BLaER1 treated with 17β-estradiol and CSF1 and Interleukin-3, amounts not matched to agents 10 nM and 100 nM (cell line): ENCODE data around the gene FOXP1.
A peak's percentile ranks its signal among the peaks of the same experiment; 100 is the strongest.

ENCODE experiments used
- H3K27ac ChIP-seq, 11 experiments: shearing (Covaris generic); formaldehyde crosslinking; 2 replicates each; pipeline ENCODE4 v1.8.1; 2022
- H3K27me3 ChIP-seq, 11 experiments: shearing (Covaris generic); formaldehyde crosslinking; 2 replicates each; pipeline ENCODE4 v1.8.1; 2022
- H3K36me3 ChIP-seq, 11 experiments: shearing (Covaris generic); formaldehyde crosslinking; 2 replicates each; pipeline ENCODE4 v1.8.1; 2022
- H3K4me1 ChIP-seq, 10 experiments: shearing (Covaris generic); formaldehyde crosslinking; 2 replicates each; pipeline ENCODE4 v1.8.1; 2022
- H3K4me2 ChIP-seq, 11 experiments: shearing (Covaris generic); formaldehyde crosslinking; 2 replicates each; pipeline ENCODE4 v1.8.1; 2022
- H3K4me3 ChIP-seq, 10 experiments: shearing (Covaris generic); formaldehyde crosslinking; 2 replicates each; pipeline ENCODE4 v1.8.1; 2022
- H3K9ac ChIP-seq, 11 experiments: shearing (Covaris generic); formaldehyde crosslinking; 2 replicates each; pipeline ENCODE4 v1.8.1; 2022
- H3K9me3 ChIP-seq, 11 experiments: shearing (Covaris generic); formaldehyde crosslinking; replicated peaks in 1 of 11; 2 replicates each; pipeline ENCODE4 v1.8.1; 2022
- H4K20me1 ChIP-seq, 11 experiments: shearing (Covaris generic); formaldehyde crosslinking; 2 replicates each; pipeline ENCODE4 v1.8.1; 2022
- Cebpa-rat ChIP-seq, 11 experiments: shearing (Covaris generic); IDR thresholded peaks; 2 replicates each; pipeline ENCODE4 v1.8.1; 2022

Gene FOXP1

DNA sequence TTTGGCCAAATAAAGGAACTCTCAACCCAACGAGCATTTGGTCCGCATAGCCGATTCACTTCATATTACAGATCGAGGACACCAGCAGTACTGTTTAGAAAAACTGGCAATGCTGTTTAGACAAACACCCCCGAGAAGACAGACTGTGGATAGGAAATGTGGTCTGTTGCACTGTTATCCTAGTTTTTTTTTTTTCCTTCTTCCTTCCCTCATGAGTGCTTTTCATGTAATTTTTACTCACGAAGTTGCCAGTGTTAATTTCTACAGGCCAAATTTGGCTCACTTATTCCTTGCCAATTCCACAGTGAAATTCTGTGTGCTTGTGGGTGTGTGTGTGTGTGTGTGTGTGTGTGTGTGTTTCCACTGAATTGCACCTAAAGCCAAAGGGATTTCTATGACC is 165.7 kb downstream of the FOXP1 start:
- H3K9me3 ChIP-seq = no peaks in the 10 kb centered on the region
- peak overlapping the region in 9 of 11 experiments; percentile 3 to 88 (median 66); a peak in 16 of 22 replicates for H3K4me2 ChIP-seq
- peaks cover 21 to 78% (median 67%) of the 10 kb centered on the region in 10 experiments for H3K4me1 ChIP-seq
- no peaks in the 10 kb centered on the region for H4K20me1 ChIP-seq
- H3K27ac ChIP-seq = no peak overlapping the region
- H3K4me3 ChIP-seq = no peak overlapping the region
- H3K36me3 ChIP-seq = no peaks in the 10 kb centered on the region
- peaks cover 0 to 13% (median 0%) of the 10 kb centered on the region in 11 experiments; a peak in 7 of 22 replicates for H3K27me3 ChIP-seq
- no peak overlapping the region for H3K9ac ChIP-seq
- no peak for TF ChIP-seq Cebpa-rat (IDR thresholded peaks at IDR 0.05)

DNA sequence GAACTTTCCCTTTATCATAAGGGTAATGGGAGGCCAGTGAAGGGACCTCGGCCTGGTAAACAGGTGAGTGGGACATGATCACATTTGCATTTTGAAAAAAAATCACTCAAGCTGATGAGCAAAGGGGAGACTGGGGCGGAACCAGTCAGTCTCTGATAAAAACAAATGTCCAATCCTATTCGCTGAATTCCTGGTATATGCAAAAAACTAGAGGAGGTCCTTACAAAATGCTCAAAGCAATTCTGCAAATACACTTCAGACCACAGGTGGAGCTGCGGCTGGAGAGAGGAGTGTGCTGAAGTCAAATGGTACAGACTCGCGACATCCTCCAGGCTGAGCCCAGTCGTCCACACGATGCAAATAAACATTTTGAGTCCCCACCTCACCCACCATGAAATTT is 166.7 kb downstream of the FOXP1 start:
- no peak overlapping the region for H3K27ac ChIP-seq
- peaks cover 15 to 69% (median 58%) of the 10 kb centered on the region in 10 experiments for H3K4me1 ChIP-seq
- H3K36me3 ChIP-seq = no peaks in the 10 kb centered on the region
- H3K27me3 ChIP-seq = peaks cover 0 to 13% (median 0%) of the 10 kb centered on the region in 11 experiments; a peak in 7 of 22 replicates
- peak overlapping the region in 9 of 11 experiments; percentile 3 to 88 (median 66); a peak in 12 of 22 replicates for H3K4me2 ChIP-seq
- no peaks in the 10 kb centered on the region for H3K9me3 ChIP-seq
- no peak overlapping the region for H3K9ac ChIP-seq
- H4K20me1 ChIP-seq = no peaks in the 10 kb centered on the region
- H3K4me3 ChIP-seq = no peak overlapping the region
- TF ChIP-seq Cebpa-rat (IDR thresholded peaks at IDR 0.05) = no peak

DNA sequence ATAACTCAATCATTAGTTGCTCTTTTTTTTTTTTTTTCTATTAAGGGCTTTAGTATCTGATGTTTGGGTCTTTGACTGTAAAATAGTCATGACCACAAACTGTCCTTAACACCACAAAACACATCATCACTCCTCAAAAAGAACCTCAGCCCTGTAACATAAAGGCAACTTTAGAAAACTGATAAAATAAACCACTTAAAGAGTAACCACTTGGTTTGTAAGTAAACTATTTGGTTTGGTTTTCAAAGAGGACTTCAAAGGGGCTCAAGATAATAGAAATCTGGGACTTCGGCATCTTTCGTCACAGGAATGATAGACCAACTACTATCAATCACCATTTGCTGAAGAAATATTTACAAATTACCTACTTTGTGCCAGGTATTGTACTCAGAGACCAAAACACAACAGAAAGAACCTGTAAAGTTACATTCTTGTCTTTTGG is 167.8 kb downstream of the FOXP1 start:
- H3K4me1 ChIP-seq = peaks cover 8 to 57% (median 46%) of the 10 kb centered on the region in 10 experiments; a peak in 18 of 20 replicates
- no peak for TF ChIP-seq Cebpa-rat (IDR thresholded peaks at IDR 0.05)
- H3K4me3 ChIP-seq = no peak overlapping the region
- peak overlapping the region in 9 of 11 experiments; percentile 2 to 88 (median 66); a peak in 17 of 22 replicates for H3K4me2 ChIP-seq
- H3K27ac ChIP-seq = no peak overlapping the region
- H3K36me3 ChIP-seq = no peaks in the 10 kb centered on the region
- H3K9me3 ChIP-seq = no peaks in the 10 kb centered on the region
- H4K20me1 ChIP-seq = no peaks in the 10 kb centered on the region
- no peak overlapping the region; a peak in 1 of 22 replicates for H3K9ac ChIP-seq
- H3K27me3 ChIP-seq = peaks cover 0 to 13% (median 0%) of the 10 kb centered on the region in 11 experiments; a peak in 7 of 22 replicates

DNA sequence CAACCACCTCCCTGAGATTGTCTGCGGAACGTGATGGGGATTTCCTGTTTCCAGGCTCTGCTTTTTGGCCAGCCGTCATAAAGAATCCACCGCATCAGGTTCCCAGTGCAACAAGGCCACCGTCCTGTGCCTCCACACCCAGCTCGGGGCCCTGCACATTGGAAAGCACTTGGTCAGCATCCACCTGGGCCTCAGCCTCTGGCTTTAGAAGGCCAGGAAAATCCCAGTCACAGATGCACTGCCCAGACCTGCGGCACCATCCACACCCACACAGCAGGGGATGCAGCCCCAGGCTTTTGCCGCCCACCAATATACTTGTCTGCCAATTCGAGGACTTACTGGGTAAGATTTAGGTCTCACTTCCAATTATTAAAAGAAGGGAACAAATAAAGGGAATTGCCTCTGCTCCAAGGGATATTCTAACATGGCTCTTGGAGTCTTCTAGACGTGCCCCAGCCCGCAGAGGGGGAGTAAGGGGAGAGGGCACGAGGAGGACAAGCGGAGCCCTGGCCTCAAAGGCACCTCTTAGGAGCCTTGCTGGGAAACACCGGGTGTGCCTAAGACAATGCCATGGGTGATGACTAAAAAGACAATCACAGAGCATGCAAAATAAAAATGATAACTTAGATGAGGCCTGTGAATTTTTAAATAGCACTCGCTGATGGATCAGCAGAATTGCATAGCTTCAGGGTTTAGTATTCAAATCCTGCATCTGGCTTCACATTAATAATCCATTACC is 169.2 kb downstream of the FOXP1 start:
- Histone ChIP-seq H4K20me1 (no peaks in the 10 kb centered on the region), H3K4me2 (peak overlapping the region; percentile 10 to 88 (median 66); a peak in 20 of 22 replicates), H3K27me3 (peaks cover 0 to 13% (median 0%) of the 10 kb centered on the region in 11 experiments; a peak in 7 of 22 replicates), H3K9ac (no peak overlapping the region), H3K4me3 (no peak overlapping the region), H3K9me3 (no peaks in the 10 kb centered on the region), H3K27ac (no peak overlapping the region), H3K4me1 (peaks cover 8 to 59% (median 46%) of the 10 kb centered on the region in 10 experiments; a peak in 18 of 20 replicates), H3K36me3 (no peaks in the 10 kb centered on the region)
- no peak for TF ChIP-seq Cebpa-rat (IDR thresholded peaks at IDR 0.05)

DNA sequence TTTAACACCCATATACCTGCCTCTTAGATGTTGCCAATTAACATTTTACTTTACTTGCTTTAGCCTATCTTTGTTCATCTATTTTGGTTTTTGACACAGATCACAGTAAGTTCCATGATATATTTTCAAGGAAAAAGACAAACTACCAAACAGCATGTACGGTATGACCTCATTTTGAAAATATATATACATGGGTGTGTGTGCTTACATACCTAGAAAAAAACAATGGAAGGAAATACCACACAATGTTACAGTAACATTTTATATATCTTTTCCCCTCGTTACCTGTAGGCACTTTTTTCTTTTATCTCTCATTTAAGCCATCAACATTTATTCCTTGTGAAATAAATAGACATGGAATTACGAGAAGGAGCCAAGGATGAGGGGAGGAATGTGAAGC is 170.0 kb downstream of the FOXP1 start:
- Histone ChIP-seq H3K27me3 (peaks cover 0 to 13% (median 5%) of the 10 kb centered on the region in 11 experiments; a peak in 7 of 22 replicates), H3K27ac (no peak overlapping the region), H4K20me1 (no peaks in the 10 kb centered on the region), H3K36me3 (no peaks in the 10 kb centered on the region), H3K9ac (no peak overlapping the region), H3K4me3 (no peak overlapping the region), H3K9me3 (no peaks in the 10 kb centered on the region), H3K4me1 (peaks cover 8 to 67% (median 46%) of the 10 kb centered on the region in 10 experiments; a peak in 18 of 20 replicates), H3K4me2 (peak overlapping the region; percentile 10 to 88 (median 66); a peak in 21 of 22 replicates)
- no peak for TF ChIP-seq Cebpa-rat (IDR thresholded peaks at IDR 0.05)

DNA sequence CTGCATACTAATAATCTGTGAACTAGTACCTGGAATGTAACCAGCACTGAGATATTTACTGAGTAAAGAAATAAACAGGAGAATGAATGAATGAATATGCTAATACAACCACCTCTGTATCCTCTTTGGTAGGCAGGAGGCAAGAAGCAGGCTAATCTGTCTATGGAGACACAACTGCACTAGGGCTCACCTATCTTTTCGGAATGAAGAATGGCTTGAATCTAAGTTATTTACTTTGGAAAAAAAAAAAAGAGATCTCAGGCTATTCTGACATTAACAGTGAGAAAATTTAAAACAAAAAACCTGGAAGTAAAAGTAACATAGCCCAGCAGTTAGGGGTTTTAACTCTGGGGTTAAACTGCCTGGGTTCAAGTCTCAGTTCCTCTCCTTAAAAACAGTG is 174.2 kb downstream of the FOXP1 start:
- Histone ChIP-seq H3K27me3 (peaks cover 0 to 23% (median 5%) of the 10 kb centered on the region in 11 experiments; a peak in 9 of 22 replicates), H3K9me3 (no peaks in the 10 kb centered on the region)
- no peak for TF ChIP-seq Cebpa-rat (IDR thresholded peaks at IDR 0.05)

DNA sequence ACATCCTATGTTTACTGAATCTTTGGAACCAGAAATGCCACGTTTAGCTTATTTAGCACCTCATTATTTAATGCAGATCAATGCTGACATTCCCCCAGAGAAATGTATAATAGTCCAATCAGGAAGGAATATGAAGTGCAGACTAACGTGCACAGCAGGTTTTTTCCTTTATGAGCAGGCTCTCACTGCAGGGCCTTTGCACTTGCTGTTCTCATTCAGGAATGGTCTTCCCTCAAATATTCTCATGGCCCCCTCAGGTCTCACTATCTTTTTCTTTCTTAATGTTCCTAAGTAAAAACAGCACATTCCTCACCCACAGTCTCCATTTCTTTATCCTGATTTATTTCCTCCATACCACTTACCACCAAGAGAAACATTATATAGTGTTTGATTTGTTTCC is 174.6 kb downstream of the FOXP1 start:
- Histone ChIP-seq H4K20me1 (no peaks in the 10 kb centered on the region), H3K27ac (no peak overlapping the region), H3K27me3 (peaks cover 0 to 23% (median under 1%) of the 10 kb centered on the region in 11 experiments; a peak in 8 of 22 replicates), H3K9me3 (no peaks in the 10 kb centered on the region), H3K4me3 (no peak overlapping the region), H3K9ac (no peak overlapping the region), H3K4me1 (peaks cover 14 to 44% (median 27%) of the 10 kb centered on the region in 10 experiments), H3K36me3 (no peaks in the 10 kb centered on the region), H3K4me2 (peak overlapping the region in 6 of 11 experiments; percentile 59 to 95 (median 88); a peak in 10 of 22 replicates)
- TF ChIP-seq Cebpa-rat (IDR thresholded peaks at IDR 0.05) = no peak

More for the DNA sequence above, 174.2 kb downstream of the FOXP1 start:
- Histone ChIP-seq H3K4me1 (peaks cover 18 to 49% (median 31%) of the 10 kb centered on the region in 10 experiments), H3K36me3 (no peaks in the 10 kb centered on the region), H3K9ac (no peak overlapping the region), H3K27ac (no peak overlapping the region), H3K4me3 (no peak overlapping the region), H4K20me1 (no peaks in the 10 kb centered on the region), H3K4me2 (peak overlapping the region in 2 of 11 experiments; percentile 24 to 90; a peak in 2 of 22 replicates)

DNA sequence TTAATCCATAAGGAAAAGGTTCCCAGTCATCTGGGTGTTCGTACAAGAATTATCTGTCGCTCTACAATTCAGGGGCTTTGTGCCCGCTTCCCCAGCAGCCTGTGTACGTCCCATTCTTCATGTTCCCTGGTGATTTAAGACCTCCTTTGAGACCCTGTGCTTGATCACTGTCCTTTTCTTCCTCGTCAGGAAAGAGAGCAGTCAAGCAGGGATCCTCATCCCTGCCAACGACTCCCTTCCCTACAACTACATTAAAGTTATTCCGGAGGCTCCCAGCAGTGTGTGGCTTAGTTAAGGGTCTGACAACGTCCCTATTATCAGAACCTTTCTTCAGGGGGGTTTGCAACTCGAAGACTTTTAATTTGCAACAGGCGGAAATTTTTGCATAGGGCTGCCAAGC is 175.7 kb downstream of the FOXP1 start:
- no peak for TF ChIP-seq Cebpa-rat (IDR thresholded peaks at IDR 0.05)
- peak overlapping the region in 4 of 11 experiments; percentile 9 to 38 (median 26); a peak in 5 of 22 replicates for H3K27ac ChIP-seq
- H3K36me3 ChIP-seq = no peaks in the 10 kb centered on the region
- H3K4me2 ChIP-seq = peak overlapping the region; percentile 45 to 95 (median 84)
- H3K27me3 ChIP-seq = peaks cover 0 to 23% (median 0%) of the 10 kb centered on the region in 11 experiments; a peak in 4 of 22 replicates
- no peaks in the 10 kb centered on the region for H3K9me3 ChIP-seq
- H4K20me1 ChIP-seq = no peaks in the 10 kb centered on the region
- peak overlapping the region in 7 of 11 experiments; percentile 9 to 59 (median 38); a peak in 10 of 22 replicates for H3K9ac ChIP-seq
- H3K4me1 ChIP-seq = peaks cover 18 to 45% (median 29%) of the 10 kb centered on the region in 10 experiments
- H3K4me3 ChIP-seq = peak overlapping the region in 4 of 10 experiments; percentile 9 to 42 (median 34); a peak in 3 of 20 replicates
